ENCODE data around the gene TREM2.

TREM2 gene

GRCh38 chr6:41153992-41154625 lies 8.8 kb downstream of the TREM2 start, which contains the start of gene TREML1:
Gene TREML1 (minus strand): TSS chr6:41154347. CDS start chr6:41154288, 59 bp downstream.
- H2BK120ac ChIP-seq (ENCODE audit: insufficient read depth, low read length, poor library complexity): no peak within 1 kb of the TSS

GRCh38 chr6:41153451-41153850 lies 9.5 kb downstream of the TREM2 start:
- no peak for DNase-seq
- Histone ChIP-seq H3K23ac (ENCODE audit: low read length) (no peak overlapping the region), H2BK120ac (ENCODE audit: insufficient read depth, low read length, poor library complexity) (no peak overlapping the region), H3K4me2 (ENCODE audit: low read length) (no peak overlapping the region), H3K14ac (ENCODE audit: low read length) (no peak overlapping the region), H2AK5ac (ENCODE audit: low read length) (no peak overlapping the region), H4K8ac (ENCODE audit: low read depth, low read length) (no peak overlapping the region), H3K27me3 (ENCODE audit: insufficient read depth, low read length) (no peaks in the 10 kb centered on the region), H3K9me3 (ENCODE audit: insufficient read depth, low read depth, low read length) (no peaks in the 10 kb centered on the region), H2BK5ac (ENCODE audit: low read depth, low read length, poor library complexity) (no peak overlapping the region), H3K4ac (ENCODE audit: low read depth, low read length) (no peak overlapping the region), H3K4me3 (ENCODE audit: low read depth, low read length) (no peak overlapping the region), H3K79me2 (ENCODE audit: control insufficient read depth, insufficient read depth, low read length, poor library complexity) (no peaks in the 10 kb centered on the region), H3K27ac (ENCODE audit: low read depth, low read length) (no peak overlapping the region), H3K18ac (ENCODE audit: low read length) (no peak overlapping the region), H3K79me1 (ENCODE audit: low read length) (no peaks in the 10 kb centered on the region), H3K4me1 (ENCODE audit: control insufficient read depth in 1 of 2, insufficient read depth in 2 of 2, low read length in 2 of 2) (peaks cover 2 to 13% of the 10 kb centered on the region in 2 experiments), H4K12ac (ENCODE audit: low read depth, low read length) (no peak overlapping the region), H3K9ac (ENCODE audit: low read length) (no peak overlapping the region), H2AFZ (ENCODE audit: insufficient read depth, low read length, poor library complexity) (no peak overlapping the region), H3K36me3 (ENCODE audit: control insufficient read depth in 1 of 2, insufficient read depth in 2 of 2, low read length in 2 of 2) (no peaks in the 10 kb centered on the region), H2BK12ac (ENCODE audit: low read length) (no peak overlapping the region), H4K91ac (ENCODE audit: low read depth, low read length) (no peak overlapping the region)
- WGBS (ENCODE audit: extremely low coverage, insufficient coverage, insufficient read length): no CpG with 5 or more reads among the region's 4 CpGs

More at GRCh38 chr6:41153992-41154625, 8.8 kb downstream of the TREM2 start, which contains the start of gene TREML1:
- Histone ChIP-seq H3K9ac (ENCODE audit: low read length) (no peak within 1 kb of the TSS), H3K27ac (ENCODE audit: low read depth, low read length) (no peak within 1 kb of the TSS), H2BK5ac (ENCODE audit: low read depth, low read length, poor library complexity) (no peak within 1 kb of the TSS), H4K12ac (ENCODE audit: low read depth, low read length) (no peak within 1 kb of the TSS), H3K27me3 (ENCODE audit: insufficient read depth, low read length) (no peaks in the 10 kb centered on the region), H3K4me2 (ENCODE audit: low read length) (no peak within 1 kb of the TSS), H3K18ac (ENCODE audit: low read length) (no peak within 1 kb of the TSS), H3K36me3 (ENCODE audit: control insufficient read depth in 1 of 2, insufficient read depth in 2 of 2, low read length in 2 of 2) (no peaks in the 10 kb centered on the region), H3K4ac (ENCODE audit: low read depth, low read length) (no peak within 1 kb of the TSS), H4K8ac (ENCODE audit: low read depth, low read length) (no peak within 1 kb of the TSS), H3K9me3 (ENCODE audit: insufficient read depth, low read depth, low read length) (peaks cover 3% of the 10 kb centered on the region), H3K79me1 (ENCODE audit: low read length) (no peaks in the 10 kb centered on the region), H3K23ac (ENCODE audit: low read length) (no peak within 1 kb of the TSS), H2BK12ac (ENCODE audit: low read length) (no peak within 1 kb of the TSS), H3K4me3 (ENCODE audit: low read depth, low read length) (no peak within 1 kb of the TSS), H3K79me2 (ENCODE audit: control insufficient read depth, insufficient read depth, low read length, poor library complexity) (no peaks in the 10 kb centered on the region), H3K4me1 (ENCODE audit: control insufficient read depth in 1 of 2, insufficient read depth in 2 of 2, low read length in 2 of 2) (peaks cover 2 to 13% of the 10 kb centered on the region in 2 experiments), H2AFZ (ENCODE audit: insufficient read depth, low read length, poor library complexity) (no peak within 1 kb of the TSS), H4K91ac (ENCODE audit: low read depth, low read length) (no peak within 1 kb of the TSS), H2AK5ac (ENCODE audit: low read length) (no peak within 1 kb of the TSS), H3K14ac (ENCODE audit: low read length) (no peak within 1 kb of the TSS)
- WGBS (ENCODE audit: extremely low coverage, insufficient coverage, insufficient read length): no CpG with 5 or more reads among the region's 5 CpGs
- no peak for DNase-seq

DNA sequence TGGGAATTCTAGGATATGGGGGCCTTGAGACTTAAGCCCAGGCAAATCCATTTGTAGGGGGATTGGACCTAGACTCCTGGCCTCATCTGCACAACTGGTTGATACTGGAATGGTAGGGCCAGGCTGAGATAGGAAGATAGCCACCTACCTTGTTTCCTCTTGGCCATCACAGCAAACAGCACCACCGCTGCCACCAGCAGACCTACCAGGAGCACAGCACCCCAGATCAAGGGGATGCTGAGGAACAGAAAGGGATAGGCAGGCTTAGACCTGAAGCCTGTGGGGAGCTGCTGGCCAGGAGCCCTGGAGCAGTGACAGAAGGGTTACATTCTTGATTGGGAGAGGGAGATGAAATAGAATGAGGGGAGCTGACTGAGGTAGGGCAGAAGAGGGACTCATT lies 12.2 kb downstream of the TREM2 start:
- Histone ChIP-seq H3K79me2 (ENCODE audit: control insufficient read depth, insufficient read depth, low read length, poor library complexity) (no peaks in the 10 kb centered on the region), H3K4ac (ENCODE audit: low read depth, low read length) (no peak overlapping the region), H4K12ac (ENCODE audit: low read depth, low read length) (no peak overlapping the region), H3K36me3 (ENCODE audit: control insufficient read depth in 1 of 2, insufficient read depth in 2 of 2, low read length in 2 of 2) (no peaks in the 10 kb centered on the region), H2AK5ac (ENCODE audit: low read length) (no peak overlapping the region), H3K4me1 (ENCODE audit: control insufficient read depth in 1 of 2, insufficient read depth in 2 of 2, low read length in 2 of 2) (peaks cover 2 to 12% of the 10 kb centered on the region in 2 experiments), H3K9ac (ENCODE audit: low read length) (no peak overlapping the region), H2BK5ac (ENCODE audit: low read depth, low read length, poor library complexity) (no peak overlapping the region), H3K27me3 (ENCODE audit: insufficient read depth, low read length) (no peaks in the 10 kb centered on the region), H3K14ac (ENCODE audit: low read length) (no peak overlapping the region), H2AFZ (ENCODE audit: insufficient read depth, low read length, poor library complexity) (no peak overlapping the region), H3K4me3 (ENCODE audit: low read depth, low read length) (no peak overlapping the region), H3K23ac (ENCODE audit: low read length) (no peak overlapping the region), H4K91ac (ENCODE audit: low read depth, low read length) (no peak overlapping the region), H2BK12ac (ENCODE audit: low read length) (no peak overlapping the region), H2BK120ac (ENCODE audit: insufficient read depth, low read length, poor library complexity) (no peak overlapping the region), H3K9me3 (ENCODE audit: insufficient read depth, low read depth, low read length) (no peaks in the 10 kb centered on the region), H3K79me1 (ENCODE audit: low read length) (no peaks in the 10 kb centered on the region), H3K27ac (ENCODE audit: low read depth, low read length) (no peak overlapping the region), H4K8ac (ENCODE audit: low read depth, low read length) (no peak overlapping the region), H3K4me2 (ENCODE audit: low read length) (no peak overlapping the region), H3K18ac (ENCODE audit: low read length) (no peak overlapping the region)
- WGBS (ENCODE audit: extremely low coverage, insufficient coverage, insufficient read length): no CpG with 5 or more reads among the region's 1 CpG
- no peak for DNase-seq

GRCh38 chr6:41147917-41148316 lies 15.0 kb downstream of the TREM2 start:
- H3K27ac ChIP-seq (ENCODE audit: low read depth, low read length): no peak overlapping the region
- H2BK5ac ChIP-seq (ENCODE audit: low read depth, low read length, poor library complexity): no peak overlapping the region
- no peak overlapping the region for H4K8ac ChIP-seq (ENCODE audit: low read depth, low read length)
- no peak overlapping the region for H3K4me3 ChIP-seq (ENCODE audit: low read depth, low read length)
- H4K12ac ChIP-seq (ENCODE audit: low read depth, low read length): no peak overlapping the region
- H2AFZ ChIP-seq (ENCODE audit: insufficient read depth, low read length, poor library complexity): no peak overlapping the region
- no peak overlapping the region for H2BK12ac ChIP-seq (ENCODE audit: low read length)
- H3K4ac ChIP-seq (ENCODE audit: low read depth, low read length): no peak overlapping the region
- H2BK120ac ChIP-seq (ENCODE audit: insufficient read depth, low read length, poor library complexity): no peak overlapping the region
- no peak overlapping the region for H3K14ac ChIP-seq (ENCODE audit: low read length)
- H3K9ac ChIP-seq (ENCODE audit: low read length): no peak overlapping the region
- no peaks in the 10 kb centered on the region for H3K27me3 ChIP-seq (ENCODE audit: insufficient read depth, low read length)
- H3K36me3 ChIP-seq (ENCODE audit: control insufficient read depth in 1 of 2, insufficient read depth in 2 of 2, low read length in 2 of 2): no peaks in the 10 kb centered on the region
- no peaks in the 10 kb centered on the region for H3K4me1 ChIP-seq (ENCODE audit: control insufficient read depth in 1 of 2, insufficient read depth in 2 of 2, low read length in 2 of 2)
- WGBS (ENCODE audit: extremely low coverage, insufficient coverage, insufficient read length): no CpG with 5 or more reads among the region's 1 CpG
- no peak overlapping the region for H3K4me2 ChIP-seq (ENCODE audit: low read length)
- H3K79me1 ChIP-seq (ENCODE audit: low read length): no peaks in the 10 kb centered on the region
- H3K79me2 ChIP-seq (ENCODE audit: control insufficient read depth, insufficient read depth, low read length, poor library complexity): no peaks in the 10 kb centered on the region
- H3K9me3 ChIP-seq (ENCODE audit: insufficient read depth, low read depth, low read length): no peaks in the 10 kb centered on the region
- H3K18ac ChIP-seq (ENCODE audit: low read length): no peak overlapping the region
- H2AK5ac ChIP-seq (ENCODE audit: low read length): no peak overlapping the region
- no peak overlapping the region for H4K91ac ChIP-seq (ENCODE audit: low read depth, low read length)
- no peak overlapping the region for H3K23ac ChIP-seq (ENCODE audit: low read length)
- DNase-seq: no peak
